GM18868 (cell line): ENCODE results near the gene PCSK4.
"Not testable (repeated sequence)": the region's sequence is repeated elsewhere in the genome, so short reads cannot be mapped to it uniquely, and the experiment has no call there.

Source experiments
- ATAC-seq: cut with Tn5 transposase; IDR thresholded peaks from one replicate; pipeline ENCODE4 v1.9.1; 2021; ENCODE audit warnings: mild to moderate bottlenecking, moderate library complexity; ENCODE audit not compliant: unreplicated experiment

Gene PCSK4

GRCh38 chr19:1441677-1442438 lies 48.3 kb downstream of the PCSK4 start:
- no peak for ATAC-seq

GRCh38 chr19:1441022-1441426 lies 49.1 kb downstream of the PCSK4 start:
- ATAC-seq = no peak

- ATAC-seq = no peak
These were observed 49.7 kb downstream of the PCSK4 start for GRCh38 chr19:1440418-1440801.

- not testable (repeated sequence) for ATAC-seq
These were observed 50.4 kb downstream of the PCSK4 start for GRCh38 chr19:1439525-1440417.

GRCh38 chr19:1438933-1439354 lies 51.2 kb downstream of the PCSK4 start:
- ATAC-seq = no peak

- peak; percentile 75 for ATAC-seq
These were observed 51.9 kb downstream of the PCSK4 start, which contains the start of gene RPS15 for GRCh38 chr19:1438035-1438932. Gene RPS15, plus strand, starts transcription at chr19:1438396. Its CDS starts 30 bp downstream, at chr19:1438426.

GRCh38 chr19:1437609-1438008 lies 52.5 kb downstream of the PCSK4 start:
- ATAC-seq = no peak

GRCh38 chr19:1435378-1435989 lies 54.7 kb downstream of the PCSK4 start:
- no peak for ATAC-seq

- no peak for ATAC-seq
These were observed 55.5 kb downstream of the PCSK4 start for GRCh38 chr19:1434577-1435060.

GRCh38 chr19:1434040-1434366 lies 56.1 kb downstream of the PCSK4 start:
- ATAC-seq = no peak

GRCh38 chr19:1433119-1434039 lies 56.8 kb downstream of the PCSK4 start:
- no peak for ATAC-seq

GRCh38 chr19:1432507-1432887 lies 57.7 kb downstream of the PCSK4 start:
- ATAC-seq = no peak

- no peak for ATAC-seq
These were observed 58.2 kb downstream of the PCSK4 start for GRCh38 chr19:1431759-1432506.
